ENCODE results near the gene APOO.

Gene APOO

GRCh38 chrX:23857363-23857762 is 50.4 kb downstream of the APOO start:
- no peak overlapping the region for H2AFZ ChIP-seq (ENCODE audit: low read length)

GRCh38 chrX:23855569-23855968 is 52.2 kb downstream of the APOO start:
- no peak overlapping the region for H3K23ac ChIP-seq (ENCODE audit: low read depth, low read length, poor library complexity)
- no peak overlapping the region for H2AFZ ChIP-seq (ENCODE audit: low read length)
- no peak overlapping the region for H2BK12ac ChIP-seq (ENCODE audit: low read length)
- no peak overlapping the region for H3K4me2 ChIP-seq (ENCODE audit: insufficient read depth, low read length, poor library complexity, severe bottlenecking)
- no peaks in the 10 kb centered on the region for H3K9me3 ChIP-seq (replicated peaks in 1 of 2; ENCODE audit: control insufficient read depth in 2 of 2, insufficient read depth in 1 of 2, low read depth in 1 of 2, low read length in 2 of 2)
- no peak overlapping the region for H3K9ac ChIP-seq (ENCODE audit: low read depth, low read length, poor library complexity)
- no peaks in the 10 kb centered on the region for H3K79me1 ChIP-seq (ENCODE audit: low read depth, low read length)
- H4K91ac ChIP-seq (ENCODE audit: low read depth, low read length, poor library complexity) = no peak overlapping the region
- no peak overlapping the region for H2BK15ac ChIP-seq (ENCODE audit: low read length)
- no peak overlapping the region for H3K14ac ChIP-seq (ENCODE audit: low read length)
- no peaks in the 10 kb centered on the region for H3K27me3 ChIP-seq (ENCODE audit: control insufficient read depth in 3 of 3, insufficient read depth in 3 of 3, low read depth in 1 of 3, low read length in 3 of 3)
- no peak for DNase-seq (ENCODE audit: low spot score)
- peaks cover 0 to 14% of the 10 kb centered on the region in 2 donors for H3K36me3 ChIP-seq (replicated peaks in 1 of 2; ENCODE audit: control insufficient read depth in 2 of 2, insufficient read depth in 2 of 2, low read length in 2 of 2)
- H4K8ac ChIP-seq (ENCODE audit: low read depth, low read length) = no peak overlapping the region
- no CpG with 5 or more reads among the region's 4 CpGs for WGBS, 2 donors (ENCODE audit: extremely low coverage in 2 of 2, insufficient read length in 2 of 2, insufficient replicate concordance in 1 of 2)
- H2BK5ac ChIP-seq (ENCODE audit: low read length) = no peak overlapping the region
- H2BK120ac ChIP-seq (ENCODE audit: low read depth, low read length) = no peak overlapping the region
- no peak overlapping the region for H2AK5ac ChIP-seq (ENCODE audit: low read depth, low read length)
- no peak overlapping the region for H3K4ac ChIP-seq (ENCODE audit: low read length)
- no peak overlapping the region for H3K27ac ChIP-seq (replicated peaks; ENCODE audit: low read length)
- H3K18ac ChIP-seq (ENCODE audit: low read length) = no peak overlapping the region
- H3K4me1 ChIP-seq (ENCODE audit: control insufficient read depth in 2 of 2, insufficient read depth in 1 of 2, low read depth in 1 of 2, low read length in 2 of 2) = no peaks in the 10 kb centered on the region
- no peak overlapping the region for H3K4me3 ChIP-seq (ENCODE audit: low read length in 2 of 2)

More at GRCh38 chrX:23857363-23857762, 50.4 kb downstream of the APOO start:
- H2BK15ac ChIP-seq (ENCODE audit: low read length) = no peak overlapping the region
- no peak overlapping the region for H3K4me3 ChIP-seq (ENCODE audit: low read length in 2 of 2)
- H2AK5ac ChIP-seq (ENCODE audit: low read depth, low read length) = no peak overlapping the region
- no peaks in the 10 kb centered on the region for H3K79me1 ChIP-seq (ENCODE audit: low read depth, low read length)
- H3K23ac ChIP-seq (ENCODE audit: low read depth, low read length, poor library complexity) = no peak overlapping the region
- DNase-seq (ENCODE audit: low spot score) = no peak
- H3K27ac ChIP-seq (replicated peaks; ENCODE audit: low read length) = no peak overlapping the region
- no peak overlapping the region for H2BK120ac ChIP-seq (ENCODE audit: low read depth, low read length)
- peaks cover 0 to 17% of the 10 kb centered on the region in 2 donors for H3K36me3 ChIP-seq (replicated peaks in 1 of 2; ENCODE audit: control insufficient read depth in 2 of 2, insufficient read depth in 2 of 2, low read length in 2 of 2)
- no peaks in the 10 kb centered on the region for H3K27me3 ChIP-seq (ENCODE audit: control insufficient read depth in 3 of 3, insufficient read depth in 3 of 3, low read depth in 1 of 3, low read length in 3 of 3)
- no peak overlapping the region for H2BK12ac ChIP-seq (ENCODE audit: low read length)
- H3K9me3 ChIP-seq (replicated peaks in 1 of 2; ENCODE audit: control insufficient read depth in 2 of 2, insufficient read depth in 1 of 2, low read depth in 1 of 2, low read length in 2 of 2) = no peaks in the 10 kb centered on the region
- H4K91ac ChIP-seq (ENCODE audit: low read depth, low read length, poor library complexity) = no peak overlapping the region
- no peak overlapping the region for H3K9ac ChIP-seq (ENCODE audit: low read depth, low read length, poor library complexity)
- H2BK5ac ChIP-seq (ENCODE audit: low read length) = no peak overlapping the region
- no peak overlapping the region for H3K4me2 ChIP-seq (ENCODE audit: insufficient read depth, low read length, poor library complexity, severe bottlenecking)
- H4K8ac ChIP-seq (ENCODE audit: low read depth, low read length) = no peak overlapping the region
- no peak overlapping the region for H3K4ac ChIP-seq (ENCODE audit: low read length)
- no peaks in the 10 kb centered on the region for H3K4me1 ChIP-seq (ENCODE audit: control insufficient read depth in 2 of 2, insufficient read depth in 1 of 2, low read depth in 1 of 2, low read length in 2 of 2)
- H3K14ac ChIP-seq (ENCODE audit: low read length) = no peak overlapping the region
- H3K18ac ChIP-seq (ENCODE audit: low read length) = no peak overlapping the region

GRCh38 chrX:23854945-23855344 is 52.8 kb downstream of the APOO start:
- no peak overlapping the region for H2BK120ac ChIP-seq (ENCODE audit: low read depth, low read length)
- DNase-seq (ENCODE audit: low spot score) = no peak
- no peak overlapping the region for H3K4ac ChIP-seq (ENCODE audit: low read length)
- H3K27ac ChIP-seq (replicated peaks; ENCODE audit: low read length) = no peak overlapping the region
- peaks cover 0 to 14% of the 10 kb centered on the region in 2 donors for H3K36me3 ChIP-seq (replicated peaks in 1 of 2; ENCODE audit: control insufficient read depth in 2 of 2, insufficient read depth in 2 of 2, low read length in 2 of 2)
- H3K9me3 ChIP-seq (replicated peaks in 1 of 2; ENCODE audit: control insufficient read depth in 2 of 2, insufficient read depth in 1 of 2, low read depth in 1 of 2, low read length in 2 of 2) = no peaks in the 10 kb centered on the region
- no peaks in the 10 kb centered on the region for H3K4me1 ChIP-seq (ENCODE audit: control insufficient read depth in 2 of 2, insufficient read depth in 1 of 2, low read depth in 1 of 2, low read length in 2 of 2)
- H3K27me3 ChIP-seq (ENCODE audit: control insufficient read depth in 3 of 3, insufficient read depth in 3 of 3, low read depth in 1 of 3, low read length in 3 of 3) = no peaks in the 10 kb centered on the region
- no peak overlapping the region for H2BK5ac ChIP-seq (ENCODE audit: low read length)
- no peak overlapping the region for H2BK15ac ChIP-seq (ENCODE audit: low read length)
- H4K8ac ChIP-seq (ENCODE audit: low read depth, low read length) = no peak overlapping the region
- H4K91ac ChIP-seq (ENCODE audit: low read depth, low read length, poor library complexity) = no peak overlapping the region
- H3K9ac ChIP-seq (ENCODE audit: low read depth, low read length, poor library complexity) = no peak overlapping the region
- no peak overlapping the region for H3K4me3 ChIP-seq (ENCODE audit: low read length in 2 of 2)
- WGBS, 2 donors (ENCODE audit: extremely low coverage in 2 of 2, insufficient read length in 2 of 2, insufficient replicate concordance in 1 of 2) = no CpG with 5 or more reads among the region's 3 CpGs
- no peak overlapping the region for H2AFZ ChIP-seq (ENCODE audit: low read length)
- H3K4me2 ChIP-seq (ENCODE audit: insufficient read depth, low read length, poor library complexity, severe bottlenecking) = no peak overlapping the region
- no peaks in the 10 kb centered on the region for H3K79me1 ChIP-seq (ENCODE audit: low read depth, low read length)
- no peak overlapping the region for H3K14ac ChIP-seq (ENCODE audit: low read length)
- H3K18ac ChIP-seq (ENCODE audit: low read length) = no peak overlapping the region
- H2AK5ac ChIP-seq (ENCODE audit: low read depth, low read length) = no peak overlapping the region
- no peak overlapping the region for H2BK12ac ChIP-seq (ENCODE audit: low read length)
- H3K23ac ChIP-seq (ENCODE audit: low read depth, low read length, poor library complexity) = no peak overlapping the region

GRCh38 chrX:23854122-23854521 is 53.6 kb downstream of the APOO start:
- no peak overlapping the region for H3K18ac ChIP-seq (ENCODE audit: low read length)
- no peak overlapping the region for H4K8ac ChIP-seq (ENCODE audit: low read depth, low read length)
- no peak overlapping the region for H2AK5ac ChIP-seq (ENCODE audit: low read depth, low read length)
- no peak overlapping the region for H2BK120ac ChIP-seq (ENCODE audit: low read depth, low read length)
- H3K23ac ChIP-seq (ENCODE audit: low read depth, low read length, poor library complexity) = no peak overlapping the region
- H3K36me3 ChIP-seq (replicated peaks in 1 of 2; ENCODE audit: control insufficient read depth in 2 of 2, insufficient read depth in 2 of 2, low read length in 2 of 2) = peaks cover 0 to 14% of the 10 kb centered on the region in 2 donors
- H2BK5ac ChIP-seq (ENCODE audit: low read length) = no peak overlapping the region
- H2AFZ ChIP-seq (ENCODE audit: low read length) = no peak overlapping the region
- no peaks in the 10 kb centered on the region for H3K4me1 ChIP-seq (ENCODE audit: control insufficient read depth in 2 of 2, insufficient read depth in 1 of 2, low read depth in 1 of 2, low read length in 2 of 2)
- H3K4ac ChIP-seq (ENCODE audit: low read length) = no peak overlapping the region
- no peak overlapping the region for H3K27ac ChIP-seq (replicated peaks; ENCODE audit: low read length)
- H3K4me3 ChIP-seq (ENCODE audit: low read length in 2 of 2) = no peak overlapping the region
- H3K9ac ChIP-seq (ENCODE audit: low read depth, low read length, poor library complexity) = no peak overlapping the region
- DNase-seq (ENCODE audit: low spot score) = no peak
- no peak overlapping the region for H4K91ac ChIP-seq (ENCODE audit: low read depth, low read length, poor library complexity)
- no peak overlapping the region for H3K4me2 ChIP-seq (ENCODE audit: insufficient read depth, low read length, poor library complexity, severe bottlenecking)
- no peaks in the 10 kb centered on the region for H3K9me3 ChIP-seq (replicated peaks in 1 of 2; ENCODE audit: control insufficient read depth in 2 of 2, insufficient read depth in 1 of 2, low read depth in 1 of 2, low read length in 2 of 2)
- WGBS, 2 donors (ENCODE audit: extremely low coverage in 2 of 2, insufficient read length in 2 of 2, insufficient replicate concordance in 1 of 2) = no CpG with 5 or more reads among the region's 4 CpGs
- no peak overlapping the region for H3K14ac ChIP-seq (ENCODE audit: low read length)
- H3K79me1 ChIP-seq (ENCODE audit: low read depth, low read length) = no peaks in the 10 kb centered on the region
- H3K27me3 ChIP-seq (ENCODE audit: control insufficient read depth in 3 of 3, insufficient read depth in 3 of 3, low read depth in 1 of 3, low read length in 3 of 3) = no peaks in the 10 kb centered on the region
- no peak overlapping the region for H2BK15ac ChIP-seq (ENCODE audit: low read length)
- H2BK12ac ChIP-seq (ENCODE audit: low read length) = no peak overlapping the region
